Kidney tubule cell (primary cell): ENCODE measurements around the gene MCF2L.

ENCODE experiments used
- DNase-seq: peaks from one replicate; pipeline ENCODE4 v3.0.0-alpha.2; 2018; ENCODE audit warnings: low spot score

Gene MCF2L

DNA sequence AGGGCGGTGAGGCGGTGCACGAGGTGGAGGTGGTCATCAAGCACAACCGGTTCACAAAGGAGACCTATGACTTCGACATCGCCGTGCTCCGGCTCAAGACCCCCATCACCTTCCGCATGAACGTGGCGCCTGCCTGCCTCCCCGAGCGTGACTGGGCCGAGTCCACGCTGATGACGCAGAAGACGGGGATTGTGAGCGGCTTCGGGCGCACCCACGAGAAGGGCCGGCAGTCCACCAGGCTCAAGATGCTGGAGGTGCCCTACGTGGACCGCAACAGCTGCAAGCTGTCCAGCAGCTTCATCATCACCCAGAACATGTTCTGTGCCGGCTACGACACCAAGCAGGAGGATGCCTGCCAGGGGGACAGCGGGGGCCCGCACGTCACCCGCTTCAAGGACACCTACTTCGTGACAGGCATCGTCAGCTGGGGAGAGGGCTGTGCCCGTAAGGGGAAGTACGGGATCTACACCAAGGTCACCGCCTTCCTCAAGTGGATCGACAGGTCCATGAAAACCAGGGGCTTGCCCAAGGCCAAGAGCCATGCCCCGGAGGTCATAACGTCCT, 180.0 kb downstream of the MCF2L start:
- no peak for DNase-seq
